MM.1S (cell line): ENCODE measurements around the gene MS4A4A.

ENCODE experiments used
- DNase-seq: peaks from one replicate; pipeline ENCODE4 v3.0.0-alpha.2; 2015
- H2AFZ ChIP-seq: fragments of 300-600 bp; sonication (generic); 2 replicates; pipeline ENCODE4 v1.6.0; 2016; ENCODE audit warnings: antibody characterized with exemption, low read length
- H3F3A ChIP-seq: fragments of 300-600 bp; sonication (generic); 2 replicates; pipeline ENCODE4 v1.6.1; 2016; ENCODE audit warnings: mild to moderate bottlenecking, antibody characterized with exemption, low read length, moderate library complexity, mixed read lengths; ENCODE audit not compliant: insufficient read depth
- H3K27ac ChIP-seq: fragments of 300-600 bp; sonication (generic); 2 replicates; pipeline ENCODE4 v1.5.1; 2016; ENCODE audit warnings: mild to moderate bottlenecking, low read length
- H3K27me3 ChIP-seq: fragments of 300-600 bp; sonication (generic); replicated peaks from 2 replicates; pipeline ENCODE4 v1.6.0; 2016; ENCODE audit warnings: low read length; ENCODE audit not compliant: insufficient read depth
- H3K36me3 ChIP-seq: fragments of 300-600 bp; sonication (generic); replicated peaks from 2 replicates; pipeline ENCODE4 v1.6.1; 2016; ENCODE audit warnings: mild to moderate bottlenecking, low read length, mixed read lengths; ENCODE audit not compliant: insufficient read depth
- H3K4me1 ChIP-seq: fragments of 300-600 bp; sonication (generic); 2 replicates; pipeline ENCODE4 v1.6.1; 2016; ENCODE audit warnings: low read length, mixed read lengths
- H3K4me2 ChIP-seq: fragments of 300-600 bp; sonication (generic); 2 replicates; pipeline ENCODE4 v1.6.0; 2016; ENCODE audit warnings: low read depth, low read length
- H3K4me3 ChIP-seq: fragments of 300-600 bp; sonication (generic); 2 replicates; pipeline ENCODE4 v1.5.1; 2016; ENCODE audit warnings: low read length, mixed read lengths
- H3K79me2 ChIP-seq: fragments of 300-600 bp; sonication (generic); 2 replicates; pipeline ENCODE4 v1.6.1; 2016; ENCODE audit warnings: mixed run types, low read length, mixed read lengths
- H3K9ac ChIP-seq: fragments of 300-600 bp; sonication (generic); 2 replicates; pipeline ENCODE4 v1.6.1; 2016; ENCODE audit warnings: low read length, mixed read lengths
- H3K9me2 ChIP-seq: fragments of 300-600 bp; sonication (generic); replicated peaks from 2 replicates; pipeline ENCODE4 v1.6.1; 2016; ENCODE audit warnings: mild to moderate bottlenecking, low read length, mixed read lengths; ENCODE audit not compliant: insufficient read depth
- H3K9me3 ChIP-seq: fragments of 300-600 bp; sonication (generic); replicated peaks from 2 replicates; pipeline ENCODE4 v1.6.1; 2016; ENCODE audit warnings: mild to moderate bottlenecking, low read length, mixed read lengths; ENCODE audit not compliant: insufficient read depth
- H4K20me1 ChIP-seq: fragments of 300-600 bp; sonication (generic); 2 replicates; pipeline ENCODE4 v1.6.1; 2016; ENCODE audit warnings: mild to moderate bottlenecking, low read length, moderate library complexity, mixed read lengths; ENCODE audit not compliant: insufficient read depth
- EZH2 ChIP-seq: fragments of 300-600 bp; sonication (generic); optimal IDR thresholded peaks from 2 replicates; pipeline ENCODE3; 2017; ENCODE audit warnings: low read depth, mild to moderate bottlenecking, antibody characterized with exemption, low read length, mixed read lengths
- EZH2phosphoT487 ChIP-seq: fragments of 300-600 bp; sonication (generic); IDR thresholded peaks from 2 replicates; pipeline ENCODE4 v1.6.1; 2018; ENCODE audit warnings: antibody characterized with exemption, low read length
- TF ChIP-seq, protein P1 (sequence below): fragments of 300-600 bp; sonication (generic); IDR thresholded peaks from 2 replicates; pipeline ENCODE4 v1.5.1; 2016; ENCODE audit warnings: antibody characterized with exemption, low read length, mixed read lengths

The MS4A4A gene

GRCh38 chr11:60252213-60253108 lies 28.0 kb upstream of the MS4A4A start:
- H3K9ac ChIP-seq, result no peak overlapping the region
- no peaks in the 10 kb centered on the region for H3K9me3 ChIP-seq
- no peak overlapping the region for H2AFZ ChIP-seq
- no peaks in the 10 kb centered on the region for H3F3A ChIP-seq
- H3K27me3 ChIP-seq, result no peaks in the 10 kb centered on the region
- H3K36me3 ChIP-seq, result no peaks in the 10 kb centered on the region
- no peaks in the 10 kb centered on the region for H4K20me1 ChIP-seq
- no peak overlapping the region for H3K4me2 ChIP-seq
- no peak for TF ChIP-seq EZH2phosphoT487
- TF ChIP-seq, protein P1, sequence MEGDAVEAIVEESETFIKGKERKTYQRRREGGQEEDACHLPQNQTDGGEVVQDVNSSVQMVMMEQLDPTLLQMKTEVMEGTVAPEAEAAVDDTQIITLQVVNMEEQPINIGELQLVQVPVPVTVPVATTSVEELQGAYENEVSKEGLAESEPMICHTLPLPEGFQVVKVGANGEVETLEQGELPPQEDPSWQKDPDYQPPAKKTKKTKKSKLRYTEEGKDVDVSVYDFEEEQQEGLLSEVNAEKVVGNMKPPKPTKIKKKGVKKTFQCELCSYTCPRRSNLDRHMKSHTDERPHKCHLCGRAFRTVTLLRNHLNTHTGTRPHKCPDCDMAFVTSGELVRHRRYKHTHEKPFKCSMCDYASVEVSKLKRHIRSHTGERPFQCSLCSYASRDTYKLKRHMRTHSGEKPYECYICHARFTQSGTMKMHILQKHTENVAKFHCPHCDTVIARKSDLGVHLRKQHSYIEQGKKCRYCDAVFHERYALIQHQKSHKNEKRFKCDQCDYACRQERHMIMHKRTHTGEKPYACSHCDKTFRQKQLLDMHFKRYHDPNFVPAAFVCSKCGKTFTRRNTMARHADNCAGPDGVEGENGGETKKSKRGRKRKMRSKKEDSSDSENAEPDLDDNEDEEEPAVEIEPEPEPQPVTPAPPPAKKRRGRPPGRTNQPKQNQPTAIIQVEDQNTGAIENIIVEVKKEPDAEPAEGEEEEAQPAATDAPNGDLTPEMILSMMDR, result no peak
- TF ChIP-seq EZH2, result no peak
- no peak overlapping the region for H3K27ac ChIP-seq
- H3K9me2 ChIP-seq, result no peaks in the 10 kb centered on the region
- H3K79me2 ChIP-seq, result no peaks in the 10 kb centered on the region
- DNase-seq, result no peak
- H3K4me1 ChIP-seq, result no peaks in the 10 kb centered on the region
- H3K4me3 ChIP-seq, result no peak overlapping the region

GRCh38 chr11:60257956-60258722 lies 22.3 kb upstream of the MS4A4A start:
- Histone ChIP-seq H3K9ac (no peak overlapping the region), H3K27me3 (no peaks in the 10 kb centered on the region), H3K4me1 (no peaks in the 10 kb centered on the region), H3K27ac (no peak overlapping the region), H3K9me3 (no peaks in the 10 kb centered on the region), H3K4me3 (no peak overlapping the region), H2AFZ (no peak overlapping the region), H3K9me2 (no peaks in the 10 kb centered on the region), H3F3A (no peaks in the 10 kb centered on the region), H4K20me1 (no peaks in the 10 kb centered on the region), H3K79me2 (no peaks in the 10 kb centered on the region), H3K4me2 (no peak overlapping the region), H3K36me3 (no peaks in the 10 kb centered on the region)
- DNase-seq, result no peak
- TF ChIP-seq EZH2 (no peak), EZH2phosphoT487 (no peak)
- TF ChIP-seq, protein P1, result no peak

DNA sequence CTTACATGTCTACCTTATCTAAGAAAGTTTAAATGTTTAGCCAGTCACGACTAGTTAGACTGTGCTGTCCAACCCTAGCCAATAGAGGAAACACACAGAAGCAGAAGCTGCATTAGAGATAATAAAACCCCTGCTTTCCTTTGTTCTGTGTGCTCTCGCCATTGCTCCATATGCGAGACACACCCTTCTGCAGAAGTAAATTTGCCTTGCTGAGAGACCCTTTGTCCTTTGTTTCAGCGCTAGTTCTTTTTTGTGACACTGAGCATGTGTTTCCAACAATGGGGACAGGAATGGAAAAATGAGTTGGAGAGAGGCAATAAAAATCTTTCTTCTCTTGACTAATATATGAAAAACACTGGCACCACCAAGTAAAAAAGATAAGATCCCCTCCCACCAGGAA lies 19.5 kb upstream of the MS4A4A start:
- H3K27ac ChIP-seq, result no peak overlapping the region
- no peaks in the 10 kb centered on the region for H3K9me2 ChIP-seq
- H2AFZ ChIP-seq, result no peak overlapping the region
- H3K27me3 ChIP-seq, result no peaks in the 10 kb centered on the region
- H3K79me2 ChIP-seq, result no peaks in the 10 kb centered on the region
- no peaks in the 10 kb centered on the region for H4K20me1 ChIP-seq
- no peaks in the 10 kb centered on the region for H3K9me3 ChIP-seq
- H3K4me1 ChIP-seq, result no peaks in the 10 kb centered on the region
- H3K36me3 ChIP-seq, result no peaks in the 10 kb centered on the region
- no peak for TF ChIP-seq EZH2phosphoT487
- TF ChIP-seq, protein P1, result no peak
- no peak for TF ChIP-seq EZH2
- H3K9ac ChIP-seq, result no peak overlapping the region
- no peak for DNase-seq
- no peaks in the 10 kb centered on the region for H3F3A ChIP-seq
- H3K4me2 ChIP-seq, result no peak overlapping the region
- no peak overlapping the region for H3K4me3 ChIP-seq
